ENCODE results near the gene SETD2.

DNA sequence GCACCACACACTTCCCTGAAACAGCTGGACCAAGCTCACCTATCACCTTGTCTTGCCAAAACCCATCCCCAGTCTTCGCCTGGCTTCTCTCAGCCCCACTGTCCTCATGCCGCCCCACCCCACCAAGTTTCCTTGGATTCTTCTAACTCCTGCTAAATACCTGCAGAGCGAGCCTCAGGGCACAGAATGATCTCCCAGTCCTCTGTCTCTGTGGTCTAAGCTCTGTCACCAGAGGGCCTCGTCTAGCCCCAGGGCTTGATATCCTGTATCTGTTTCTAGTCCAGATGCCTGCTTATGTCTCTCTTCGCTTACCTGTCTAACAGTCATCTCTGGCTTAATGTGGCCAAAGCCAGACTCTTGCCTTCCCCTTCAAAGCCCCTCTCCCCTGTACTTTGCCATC is 197.1 kb downstream of the SETD2 start:
- no peak for TF ChIP-seq GATA3 (IDR thresholded peaks at IDR 0.05; ENCODE audit: low read depth, low read length)
- TF ChIP-seq GATA2 (IDR thresholded peaks at IDR 0.05; ENCODE audit: low read depth, low read length): no peak
